ENCODE results near the gene TCF23.

GRCh38 chr2:27177441-27178351 lies 28.9 kb downstream of the TCF23 start:
- no peak for TF ChIP-seq CTCF (IDR thresholded peaks at IDR 0.05; ENCODE audit: insufficient read depth, low read depth, low read length)
- TF ChIP-seq EZH2 (IDR thresholded peaks at IDR 0.05; ENCODE audit: insufficient read depth, low read length), result no peak

All from astrocyte (in vitro differentiated cells and primary cell).